AG09319 (cell line): ENCODE measurements around the gene TCF7L2.

ENCODE experiments used
- DNase-seq: peaks from one replicate; pipeline ENCODE4 v3.0.0-alpha.2; 2010; ENCODE audit warnings: low read depth; ENCODE audit errors: extremely low read depth
- CTCF ChIP-seq: IDR thresholded peaks from 2 replicates; pipeline ENCODE4 v1.5.1; 2011; ENCODE audit warnings: low read depth, mild to moderate bottlenecking, inconsistent platforms, low read length, moderate library complexity

The TCF7L2 gene

GRCh38 chr10:112946649-112947048 lies 3.4 kb upstream of the TCF7L2 start:
- no peak for DNase-seq
- TF ChIP-seq CTCF = no peak

- no peak for TF ChIP-seq CTCF
Measured at GRCh38 chr10:112948196-112948595, 1.9 kb upstream of the TCF7L2 start.

GRCh38 chr10:112949143-112949823 lies 764 bp upstream of the TCF7L2 start:
- no peak for DNase-seq
- TF ChIP-seq CTCF = no peak

More at GRCh38 chr10:112948196-112948595, 1.9 kb upstream of the TCF7L2 start:
- DNase-seq = no peak

- DNase-seq = no peak
- TF ChIP-seq CTCF = no peak
Measured at GRCh38 chr10:112950714-112951358, 789 bp downstream of the TCF7L2 start.

- TF ChIP-seq CTCF = no peak
- DNase-seq = peak; percentile 45
Measured at GRCh38 chr10:112951359-112952281, 1.6 kb downstream of the TCF7L2 start.

- DNase-seq = no peak
- TF ChIP-seq CTCF = no peak
Measured at GRCh38 chr10:112952282-112953173, 2.5 kb downstream of the TCF7L2 start.
